A204.1 (cell line): ENCODE measurements around the gene NME2.
"Not testable (repeated sequence)": the region's sequence is repeated elsewhere in the genome, so short reads cannot be mapped to it uniquely, and the experiment has no call there.

Experiments used
- FAIRE-seq: peaks from 2 replicates; lab custom pipeline; 2012; peaks lifted over from hg19 to GRCh38; lab: Jason Lieb, UNC

Gene NME2

GRCh38 chr17:51153210-51154072 lies 12.8 kb upstream of the NME2 start, which contains the start of gene NME1:
Gene NME1 (plus strand): TSS chr17:51153559. CDS start chr17:51155655, 2,096 bp downstream.
- FAIRE-seq, result peak; percentile 96

DNA sequence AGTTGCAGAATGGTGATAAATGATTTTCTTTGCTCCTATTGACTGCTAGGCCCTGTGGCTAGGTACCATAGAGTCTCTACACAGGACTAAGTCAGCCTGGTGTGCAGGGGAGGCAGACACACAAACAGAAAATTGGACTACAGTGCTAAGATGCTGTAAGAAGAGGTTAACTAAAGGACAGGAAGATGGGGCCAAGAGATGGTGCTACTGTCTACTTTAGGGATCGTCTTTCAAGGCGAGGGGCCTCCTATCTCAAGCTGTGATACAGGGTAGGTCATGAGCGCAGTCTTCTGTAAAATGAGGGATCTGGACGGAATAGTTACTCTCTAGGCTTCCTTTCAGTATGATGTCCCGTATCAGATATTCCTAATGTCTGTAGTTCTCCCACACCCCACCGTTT lies 12.0 kb upstream of the NME2 start:
- no peak for FAIRE-seq

DNA sequence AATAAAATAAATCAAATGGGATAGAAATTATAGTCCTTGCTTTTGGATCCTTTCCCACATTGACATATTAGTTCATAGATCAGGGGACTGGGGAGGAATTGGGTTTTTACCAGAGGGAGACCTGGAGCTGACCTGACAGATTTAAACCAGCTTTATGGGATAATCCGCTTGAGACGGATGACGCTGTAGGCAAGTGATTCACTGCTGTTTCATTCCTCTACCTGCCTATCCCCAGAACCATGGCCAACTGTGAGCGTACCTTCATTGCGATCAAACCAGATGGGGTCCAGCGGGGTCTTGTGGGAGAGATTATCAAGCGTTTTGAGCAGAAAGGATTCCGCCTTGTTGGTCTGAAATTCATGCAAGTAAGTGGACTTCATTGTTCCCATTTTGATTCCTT lies 10.8 kb upstream of the NME2 start:
- FAIRE-seq, result no peak

DNA sequence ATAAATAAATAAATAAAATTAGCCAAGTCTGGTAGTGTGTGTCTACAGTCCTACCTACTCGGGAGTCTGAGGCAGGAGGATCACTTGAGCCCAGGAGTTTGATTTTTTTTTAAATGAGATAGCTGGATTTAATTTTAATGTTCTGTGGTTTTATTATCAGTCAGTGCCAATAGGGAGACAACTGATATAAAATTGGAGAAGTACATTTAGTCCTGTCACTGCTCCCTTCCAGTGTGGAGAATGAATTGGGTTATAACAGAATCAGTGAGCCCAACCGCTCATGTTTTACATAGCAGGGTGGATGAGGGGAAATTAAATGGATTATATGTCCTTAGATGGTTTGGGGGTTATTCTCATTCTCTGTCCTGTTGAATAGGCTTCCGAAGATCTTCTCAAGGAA lies 6.6 kb upstream of the NME2 start:
- no peak for FAIRE-seq

DNA sequence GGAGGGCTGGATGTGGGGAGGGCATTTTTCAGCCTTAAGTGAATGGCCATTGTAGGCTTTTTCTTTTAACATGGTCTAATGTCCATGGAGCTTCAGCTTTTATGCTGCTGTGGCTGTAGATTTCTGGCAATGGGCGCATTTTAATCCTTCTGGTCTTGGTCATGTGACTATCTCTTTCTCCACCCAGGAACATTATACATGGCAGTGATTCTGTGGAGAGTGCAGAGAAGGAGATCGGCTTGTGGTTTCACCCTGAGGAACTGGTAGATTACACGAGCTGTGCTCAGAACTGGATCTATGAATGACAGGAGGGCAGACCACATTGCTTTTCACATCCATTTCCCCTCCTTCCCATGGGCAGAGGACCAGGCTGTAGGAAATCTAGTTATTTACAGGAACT lies 4.7 kb upstream of the NME2 start:
- FAIRE-seq, result no peak

DNA sequence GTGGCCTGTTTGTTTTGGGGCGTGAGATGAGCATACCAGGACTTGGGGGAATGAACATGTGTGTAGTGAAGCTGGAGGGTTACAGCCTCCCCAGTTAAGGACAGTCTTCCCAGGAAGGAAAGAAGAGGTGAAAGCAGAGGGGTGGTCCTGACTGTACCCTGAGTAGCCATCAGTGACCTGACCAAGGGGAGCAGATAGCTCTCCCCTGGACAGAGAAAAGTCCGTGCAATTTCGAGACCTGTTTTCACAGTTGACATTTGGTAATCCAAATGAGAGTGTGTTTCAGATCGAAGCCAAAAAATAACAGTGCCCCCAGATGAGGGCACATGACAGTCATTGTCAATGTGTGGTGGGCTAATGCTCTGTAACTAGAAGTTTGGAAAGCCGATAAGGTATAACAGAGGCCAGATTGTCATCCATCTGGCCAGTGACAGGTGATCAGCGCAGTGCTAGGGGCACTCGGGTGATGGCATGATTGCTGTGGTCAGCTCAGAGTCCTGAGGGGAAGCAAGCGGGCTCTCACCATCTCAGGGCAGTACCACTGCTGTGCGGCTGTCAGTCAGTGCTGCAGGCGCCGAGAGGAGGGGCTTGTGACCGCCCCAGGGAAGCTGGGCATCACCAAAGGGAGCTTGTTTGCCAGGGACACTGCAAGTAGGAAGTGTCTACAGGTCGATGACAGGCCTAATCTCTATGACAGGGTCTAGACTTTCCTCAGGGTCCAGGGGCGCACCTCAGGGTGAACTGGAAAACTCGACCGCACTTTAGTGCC lies 1.1 kb upstream of the NME2 start:
- no peak for FAIRE-seq

DNA sequence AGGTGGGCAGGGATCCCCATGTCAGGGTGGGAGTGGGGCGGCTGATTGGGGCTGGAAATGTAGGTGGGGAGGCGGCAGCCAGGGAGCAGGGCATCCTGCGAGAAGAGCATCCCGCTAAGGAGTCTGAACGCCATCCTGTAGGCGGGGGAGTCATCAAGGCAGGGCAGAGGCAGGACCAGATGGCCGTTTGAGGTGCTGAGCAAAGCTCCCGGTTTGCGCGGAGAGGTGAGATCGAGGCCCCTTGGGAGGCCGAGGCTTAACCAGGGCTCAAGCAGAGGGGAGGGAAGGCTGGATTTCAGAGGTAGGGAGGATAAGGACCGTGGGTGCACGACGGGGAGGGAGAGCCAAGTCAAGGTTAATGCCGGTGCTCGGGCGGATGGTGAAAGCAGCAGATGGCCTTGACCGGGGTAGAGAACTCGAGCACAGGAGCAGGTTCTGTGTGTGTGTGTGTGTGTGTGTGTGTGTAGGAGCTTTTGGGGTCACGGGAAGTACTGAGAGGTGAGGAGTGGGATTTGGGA lies 472 bp upstream of the NME2 start:
- no peak for FAIRE-seq

DNA sequence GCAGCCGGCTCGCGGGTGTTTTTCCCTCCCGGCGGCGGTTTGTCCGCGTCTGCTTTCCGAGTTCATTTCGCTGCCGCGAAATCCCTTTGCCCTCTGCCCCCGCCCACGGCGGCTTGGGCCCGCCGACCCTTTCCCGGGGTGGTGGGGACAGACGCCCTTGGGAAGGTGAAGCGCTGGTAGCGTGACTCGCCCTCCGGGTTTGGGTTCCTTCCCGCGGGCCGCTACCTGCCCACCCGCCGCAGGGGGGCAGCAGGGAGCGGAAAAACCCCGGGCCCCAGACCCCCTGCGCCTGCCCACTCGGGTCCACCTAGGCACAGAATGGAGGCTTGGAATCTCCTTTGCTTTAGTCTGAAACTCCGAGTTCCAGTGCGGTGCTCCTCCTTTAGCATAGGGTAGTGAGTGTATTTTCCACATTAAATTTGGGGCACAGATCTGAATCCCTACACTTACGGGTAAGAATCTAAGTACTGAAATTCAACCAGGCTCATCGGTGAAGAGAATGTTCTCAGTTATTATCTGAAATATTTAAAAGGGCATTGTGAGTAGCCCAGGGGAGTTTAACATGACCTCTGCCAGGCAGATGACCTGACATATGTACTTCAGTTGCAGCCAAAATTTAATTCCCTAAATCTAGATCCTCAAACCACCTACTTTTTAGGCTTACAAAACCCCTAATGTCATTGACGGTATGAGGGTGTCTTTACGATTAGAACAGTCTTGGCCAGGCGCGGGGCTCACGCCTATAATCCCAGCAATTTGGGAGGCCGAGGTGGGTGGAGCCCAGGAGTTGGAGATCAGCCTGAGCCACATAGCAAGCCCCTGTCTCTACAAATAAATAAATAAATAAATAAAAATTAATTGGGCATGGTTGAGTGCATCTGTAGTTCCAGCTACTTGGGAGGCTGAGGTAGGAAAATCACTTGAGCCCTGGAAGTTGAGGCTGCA lies 1.0 kb downstream of the NME2 start:
- FAIRE-seq, result no peak

DNA sequence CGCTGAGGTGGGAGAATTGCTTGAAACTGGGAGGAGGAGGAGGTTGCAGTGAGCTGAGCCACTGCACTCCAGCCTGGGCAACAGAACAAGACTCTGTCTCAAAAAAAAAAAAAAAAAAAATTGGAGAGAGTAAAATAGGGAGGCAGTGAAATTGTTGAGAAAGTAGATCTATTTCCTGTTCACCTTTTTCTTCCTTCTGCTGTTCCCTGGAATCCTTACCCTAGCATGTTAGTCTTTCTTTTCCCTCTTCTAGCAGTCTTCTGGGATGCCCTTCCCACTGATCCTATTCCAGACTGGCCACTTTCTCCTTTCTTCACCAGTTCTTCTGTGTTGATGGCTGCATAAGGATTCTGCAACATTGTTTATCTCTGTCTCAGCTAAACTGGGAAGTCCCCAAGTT lies 3.1 kb downstream of the NME2 start:
- FAIRE-seq, result no peak

GRCh38 chr17:51170736-51171135 lies 4.5 kb downstream of the NME2 start:
- no peak for FAIRE-seq

GRCh38 chr17:51172030-51172429 lies 5.8 kb downstream of the NME2 start:
- FAIRE-seq, result not testable (repeated sequence)

GRCh38 chr17:51180486-51180885 lies 14.3 kb downstream of the NME2 start:
- no peak for FAIRE-seq

DNA sequence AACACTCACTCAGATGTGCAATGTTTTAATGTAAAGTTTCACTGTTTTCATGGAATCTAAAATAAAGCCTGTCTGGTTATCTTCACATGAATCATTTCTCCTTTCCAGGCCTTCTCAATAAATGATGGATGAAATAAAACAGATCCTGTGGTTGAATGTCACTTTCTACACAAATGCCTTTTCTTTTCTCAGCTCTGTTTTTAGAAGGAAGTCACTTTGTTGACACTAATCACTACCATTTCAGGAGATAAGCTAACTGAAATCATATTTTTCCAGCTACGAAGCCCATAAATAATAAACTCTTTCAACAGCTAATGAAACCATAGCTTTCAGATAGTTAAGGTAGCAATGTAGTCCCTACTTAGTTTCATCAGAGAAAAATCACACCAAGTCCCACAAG lies 17.9 kb downstream of the NME2 start:
- FAIRE-seq, result no peak

DNA sequence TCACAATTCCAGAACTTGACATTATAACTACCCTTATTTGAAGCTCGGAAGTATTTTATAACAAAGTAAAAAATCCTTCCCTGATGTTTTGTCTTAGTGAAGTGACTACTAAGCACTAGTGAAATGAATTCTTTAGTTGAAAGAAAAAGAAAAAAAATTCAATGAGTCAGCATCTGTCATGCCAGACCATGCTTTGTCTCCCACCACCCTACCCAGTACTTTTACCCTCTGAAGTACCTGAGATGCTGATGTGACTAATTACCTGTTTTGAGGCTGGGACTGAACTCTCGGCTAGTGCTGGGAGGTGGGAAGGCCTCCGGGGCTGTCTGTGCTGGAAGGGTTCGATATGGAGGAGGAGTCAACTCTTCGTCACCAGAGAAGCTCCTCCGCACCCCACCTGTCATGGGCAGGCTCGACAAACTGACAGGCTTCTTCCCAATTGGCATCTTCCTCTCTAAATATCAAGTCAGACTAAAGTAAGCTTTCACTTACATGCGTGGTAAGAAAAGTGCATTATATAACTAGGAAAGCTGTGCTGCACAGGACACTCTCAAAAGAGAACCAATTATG lies 19.6 kb downstream of the NME2 start:
- no peak for FAIRE-seq

DNA sequence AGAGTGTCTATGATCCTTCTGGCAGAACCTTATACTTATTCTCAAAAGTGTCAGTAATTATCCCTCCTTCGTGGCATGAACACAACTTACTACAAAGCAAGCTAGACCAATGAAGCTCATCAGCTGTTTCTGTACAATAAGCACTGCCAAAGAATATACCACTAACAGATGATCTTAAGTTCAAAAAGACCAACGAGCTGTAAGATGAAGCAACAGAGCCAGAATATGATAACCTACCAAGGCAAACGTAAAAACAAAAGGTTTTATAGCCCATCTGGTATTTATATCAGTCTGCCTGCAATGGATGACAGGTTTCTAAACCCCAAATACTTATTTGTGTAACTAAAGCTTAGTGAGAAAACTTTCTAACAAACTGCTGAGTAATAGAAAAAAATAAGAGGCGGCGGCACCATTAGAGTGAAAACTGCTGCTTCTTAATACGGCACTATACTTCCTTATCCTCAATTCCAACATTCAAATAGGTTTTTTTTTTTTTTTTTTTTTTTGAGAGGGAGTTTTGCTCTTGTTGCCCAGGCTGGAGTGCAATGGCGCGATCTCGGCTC lies 22.1 kb downstream of the NME2 start:
- no peak for FAIRE-seq

- no peak for FAIRE-seq
These were observed 23.0 kb downstream of the NME2 start for GRCh38 chr17:51189162-51189561.

- no peak for FAIRE-seq
These were observed 23.4 kb downstream of the NME2 start for GRCh38 chr17:51189628-51190027.

DNA sequence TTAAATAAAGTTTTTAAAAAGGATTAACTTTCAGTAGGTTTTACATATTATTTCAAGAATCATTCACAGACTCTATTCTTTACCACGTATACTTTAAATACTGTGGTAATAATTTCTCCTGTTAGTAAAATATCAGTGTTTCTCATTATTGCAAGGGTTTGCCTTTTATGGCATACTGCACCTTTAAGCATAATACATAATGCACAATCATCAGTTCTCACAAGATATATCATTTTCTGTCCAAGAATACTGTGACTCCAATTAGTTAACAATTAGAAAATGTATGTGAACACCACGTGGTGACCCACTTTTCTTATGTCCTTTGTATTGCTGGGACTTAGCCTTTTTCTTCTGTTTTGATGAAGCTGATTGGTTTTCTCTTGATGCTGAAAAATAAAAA lies 25.7 kb downstream of the NME2 start:
- no peak for FAIRE-seq

DNA sequence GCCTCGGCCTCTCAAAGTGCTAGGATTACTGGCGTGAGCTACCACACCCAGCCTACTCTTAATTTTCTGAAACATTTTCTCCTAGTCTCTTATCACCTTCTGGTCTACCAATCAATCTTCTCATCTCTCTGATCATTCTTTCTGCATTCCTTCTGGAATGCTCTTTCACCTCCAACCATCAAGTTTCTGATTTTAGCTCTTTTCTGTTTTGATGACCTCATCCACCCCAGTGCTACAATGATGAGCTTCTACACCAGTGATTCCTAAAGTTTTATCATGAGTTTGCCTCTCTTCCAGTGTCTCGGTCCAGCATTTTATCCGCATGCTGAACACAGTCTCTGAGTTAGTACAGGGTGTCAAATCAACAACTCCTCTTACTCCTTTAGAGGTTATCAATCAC lies 31.5 kb downstream of the NME2 start:
- no peak for FAIRE-seq

DNA sequence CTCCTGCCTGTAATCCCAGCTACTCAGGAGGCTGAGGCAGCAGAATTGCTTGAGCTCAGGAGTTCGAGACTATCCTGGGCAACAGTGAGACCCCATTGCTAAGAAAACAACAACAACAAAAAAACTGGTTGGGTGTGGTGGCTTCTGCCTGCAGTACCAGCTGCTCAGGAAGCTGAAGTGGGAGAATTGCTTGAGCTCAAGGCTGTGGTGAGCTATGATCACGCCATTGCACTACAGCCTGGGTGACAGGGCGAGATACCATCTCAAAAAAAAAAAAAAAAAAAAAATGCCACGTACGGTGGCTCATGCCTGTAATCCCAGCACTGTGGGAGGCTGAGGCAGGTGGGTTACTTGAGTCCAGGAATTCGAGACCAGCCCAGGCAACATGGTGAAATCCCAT lies 34.1 kb downstream of the NME2 start:
- FAIRE-seq, result no peak

GRCh38 chr17:51200846-51201245 lies 34.6 kb downstream of the NME2 start:
- no peak for FAIRE-seq

- no peak for FAIRE-seq
These were observed 37.6 kb downstream of the NME2 start for GRCh38 chr17:51203838-51204237.
